Neural cell (in vitro differentiated cells): Measurements from ENCODE around the gene TLL1.

Source experiments
- CTCF ChIP-seq: fragments of 450-650 bp; IDR thresholded peaks from 2 replicates; pipeline ENCODE4 v1.5.1; 2014; ENCODE audit warnings: antibody characterized with exemption, mild to moderate bottlenecking, moderate library complexity; ENCODE audit not compliant: poor library complexity, severe bottlenecking
- EZH2 ChIP-seq: fragments of 200-600, 300-800 bp; shearing (Covaris generic), sonication (generic); IDR thresholded peaks from 2 replicates; pipeline ENCODE4 v1.6.1; 2014; ENCODE audit warnings: antibody characterized with exemption, low read length, borderline replicate concordance, mild to moderate bottlenecking; ENCODE audit not compliant: insufficient read depth, poor library complexity, severe bottlenecking
- RAD21 ChIP-seq: fragments of 450-650 bp; conservative IDR thresholded peaks from 2 replicates; pipeline ENCODE4 v1.6.1; 2014; ENCODE audit warnings: antibody characterized with exemption, mild to moderate bottlenecking, moderate library complexity
- TAF1 ChIP-seq: IDR thresholded peaks from 2 replicates; pipeline ENCODE4 v1.6.1; 2012; ENCODE audit warnings: low read depth

GRCh38 chr4:165875446-165875845 lies 2.4 kb downstream of the TLL1 start:
- TF ChIP-seq CTCF (no peak), EZH2 (no peak), TAF1 (no peak), RAD21 (no peak)
